Activated T-helper 2 cell treated with anti-CD3 and anti-CD28 coated beads, Interferon-gamma antibody, Interleukin-2, Interleukin-4, amounts not matched to agents 10 μg/mL and 5 μg/mL and 100 μg/mL, durations not matched to agents 14 hours and 24 hours and 36 hours (primary cell): ENCODE results near the gene CES3. TPM values are rescaled to one million over a fixed set of nuclear protein-coding genes. Genes with fewer than 3 reads are reported as not detected.
"Not testable (repeated sequence)": the region's sequence is repeated elsewhere in the genome, so short reads cannot be mapped to it uniquely, and the experiment has no call there.

Experiments used
- DNase-seq: peaks from one replicate; pipeline ENCODE4 v3.0.0; 2021; ENCODE audit warnings: low spot score
- H3K27ac Mint-ChIP-seq: one replicate; pipeline ENCODE4 v1.8.0; 2021; ENCODE audit warnings: mixed read lengths
- H3K27me3 Mint-ChIP-seq: one replicate; pipeline ENCODE4 v1.8.0; 2021; ENCODE audit warnings: low read depth, mixed read lengths
- H3K36me3 Mint-ChIP-seq: one replicate; pipeline ENCODE4 v1.8.0; 2021; ENCODE audit warnings: low read depth, mixed read lengths
- H3K4me1 Mint-ChIP-seq: one replicate; pipeline ENCODE4 v1.8.0; 2021; ENCODE audit warnings: low read depth, mixed read lengths
- H3K4me3 Mint-ChIP-seq: one replicate; pipeline ENCODE4 v1.8.0; 2021; ENCODE audit warnings: low read depth, mild to moderate bottlenecking, moderate library complexity, mixed read lengths
- H3K9me3 Mint-ChIP-seq: one replicate; pipeline ENCODE4 v1.8.0; 2021; ENCODE audit warnings: mixed read lengths
- intact Hi-C: fragments of 100-400 bp; cut with micrococcal nuclease; formaldehyde crosslinking; loops from one replicate; pipeline ENCODE4 v1.15.1; 2023
- total RNA-seq: library from RNA; stranded (reverse); gene quantifications from 2 replicates; pipeline ENCODE4 v1.2.3, GENCODE V29; 2022

Gene CES3
- total RNA-seq, 1 donor from 2014 or later, result 10.6 TPM

GRCh38 chr16:66950971-66951790 lies 9.9 kb upstream of the CES3 start:
- Mint-ChIP-seq H3K4me1 (peaks cover 20% of the 10 kb centered on the region), H3K27ac (no peak overlapping the region), H3K27me3 (peaks cover 36% of the 10 kb centered on the region), H3K4me3 (no peak overlapping the region), H3K36me3 (no peaks in the 10 kb centered on the region), H3K9me3 (no peaks in the 10 kb centered on the region)
- no peak for DNase-seq
- intact Hi-C loops, result loop anchor here (2.0 kb wide), 1 partner anchor 204 kb away; no protein-coding TSS in a partner anchor

DNA sequence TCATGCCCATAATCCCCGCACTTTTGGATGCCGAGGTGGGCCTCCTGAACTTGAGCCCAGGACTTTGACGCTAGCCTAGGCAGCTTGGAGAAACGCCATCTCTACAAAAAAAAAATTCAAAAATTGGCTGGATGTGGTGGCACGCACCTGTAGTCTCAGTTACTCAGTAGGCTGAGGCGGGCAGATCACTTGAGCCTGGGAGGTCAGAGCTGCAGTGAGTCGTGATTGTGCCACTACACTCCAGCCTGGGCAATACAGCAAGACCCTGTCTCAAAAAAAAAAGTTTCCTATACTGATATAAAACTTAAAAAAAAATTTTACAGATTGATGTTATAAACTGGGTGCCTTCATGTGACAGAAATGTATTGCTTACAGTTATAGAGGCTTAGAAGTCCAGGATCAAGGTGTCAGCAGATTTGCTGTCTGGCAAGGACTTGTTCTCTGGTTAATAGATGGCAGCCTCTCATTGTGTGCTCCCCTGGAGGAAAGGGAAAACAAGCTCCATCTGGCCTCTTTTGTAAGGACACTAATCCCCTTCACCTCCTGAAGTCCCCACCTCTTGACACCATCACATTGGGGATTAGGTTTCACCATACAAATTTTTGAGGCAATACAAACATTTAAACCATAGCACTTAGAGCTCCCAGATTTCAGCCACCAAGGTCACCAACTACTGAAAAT lies 8.5 kb upstream of the CES3 start:
- Mint-ChIP-seq H3K9me3 (no peaks in the 10 kb centered on the region), H3K27ac (no peak overlapping the region), H3K36me3 (no peaks in the 10 kb centered on the region), H3K4me1 (peaks cover 15% of the 10 kb centered on the region), H3K27me3 (peaks cover 36% of the 10 kb centered on the region), H3K4me3 (no peak overlapping the region)
- intact Hi-C loops, result no loop called here
- no peak for DNase-seq

DNA sequence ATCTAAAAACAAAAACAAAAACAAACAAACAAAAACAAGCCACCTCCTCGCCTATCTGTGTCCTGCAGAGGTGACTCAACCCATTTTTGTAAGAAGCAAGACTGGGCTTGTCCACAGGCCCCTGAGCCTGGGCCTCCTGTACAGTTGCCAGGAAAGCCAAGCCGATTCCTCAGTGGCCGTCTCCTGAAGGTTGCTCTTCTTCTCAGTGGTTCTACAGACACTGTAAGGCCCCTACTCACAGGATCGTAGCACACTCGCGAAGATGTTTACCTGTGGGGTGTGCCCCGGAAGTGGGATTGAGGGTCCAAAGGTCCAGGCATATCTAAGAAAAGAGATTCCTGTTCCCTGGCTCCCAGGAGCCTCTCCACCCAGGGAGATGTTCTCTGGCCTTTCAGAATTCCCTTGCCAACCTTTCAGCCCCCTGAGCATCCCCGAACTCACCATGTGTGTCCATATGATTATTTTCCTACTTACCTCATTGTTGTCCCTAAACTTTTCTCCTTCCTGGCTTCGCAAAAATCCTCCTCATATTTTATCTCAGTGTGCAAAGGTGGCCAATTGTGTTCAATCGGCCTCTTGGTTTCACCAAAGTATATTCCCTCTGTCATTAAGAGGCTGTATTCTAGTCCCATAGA lies 7.5 kb upstream of the CES3 start:
- H3K27me3 Mint-ChIP-seq, result peaks cover 30% of the 10 kb centered on the region
- no peak overlapping the region for H3K27ac Mint-ChIP-seq
- no peaks in the 10 kb centered on the region for H3K9me3 Mint-ChIP-seq
- DNase-seq, result no peak
- H3K4me3 Mint-ChIP-seq, result no peak overlapping the region
- intact Hi-C loops, result loop anchor here (2.0 kb wide), 2 partner anchors 61 to 231 kb away; no protein-coding TSS in a partner anchor
- H3K36me3 Mint-ChIP-seq, result no peaks in the 10 kb centered on the region
- peaks cover 13% of the 10 kb centered on the region for H3K4me1 Mint-ChIP-seq

DNA sequence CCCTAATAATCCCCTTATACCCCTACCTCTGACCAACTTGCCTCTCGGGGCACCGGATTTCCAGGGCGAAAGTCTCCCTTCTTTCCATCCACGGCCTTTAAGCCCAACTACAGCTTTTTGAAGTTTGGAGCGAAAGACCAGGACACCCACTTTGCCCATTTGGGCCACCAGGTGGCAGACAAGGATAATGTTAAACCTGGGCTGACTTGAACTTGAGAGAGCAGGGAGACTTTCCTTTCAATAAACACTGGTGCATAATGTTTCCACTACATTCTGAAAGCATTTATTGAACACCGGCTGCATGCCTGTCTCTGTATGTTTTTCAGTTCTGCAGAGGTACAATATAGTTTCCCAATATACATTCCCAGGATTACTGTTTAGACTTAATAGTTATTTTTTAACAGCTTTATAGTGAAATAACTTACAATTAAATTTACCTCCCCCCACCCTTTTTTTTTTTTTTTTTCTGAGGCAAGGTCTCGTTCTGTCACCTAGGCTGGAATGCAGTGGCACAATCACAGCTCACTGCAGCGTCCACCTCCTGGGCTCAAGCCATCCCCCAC lies 6.9 kb upstream of the CES3 start:
- no peaks in the 10 kb centered on the region for H3K9me3 Mint-ChIP-seq
- H3K27me3 Mint-ChIP-seq, result peaks cover 24% of the 10 kb centered on the region
- peaks cover 18% of the 10 kb centered on the region for H3K4me1 Mint-ChIP-seq
- DNase-seq, result peak; percentile 72
- intact Hi-C loops, result loop anchor here (2.0 kb wide), 2 partner anchors 61 to 231 kb away; no protein-coding TSS in a partner anchor
- H3K36me3 Mint-ChIP-seq, result no peaks in the 10 kb centered on the region
- H3K27ac Mint-ChIP-seq, result no peak overlapping the region
- no peak overlapping the region for H3K4me3 Mint-ChIP-seq

DNA sequence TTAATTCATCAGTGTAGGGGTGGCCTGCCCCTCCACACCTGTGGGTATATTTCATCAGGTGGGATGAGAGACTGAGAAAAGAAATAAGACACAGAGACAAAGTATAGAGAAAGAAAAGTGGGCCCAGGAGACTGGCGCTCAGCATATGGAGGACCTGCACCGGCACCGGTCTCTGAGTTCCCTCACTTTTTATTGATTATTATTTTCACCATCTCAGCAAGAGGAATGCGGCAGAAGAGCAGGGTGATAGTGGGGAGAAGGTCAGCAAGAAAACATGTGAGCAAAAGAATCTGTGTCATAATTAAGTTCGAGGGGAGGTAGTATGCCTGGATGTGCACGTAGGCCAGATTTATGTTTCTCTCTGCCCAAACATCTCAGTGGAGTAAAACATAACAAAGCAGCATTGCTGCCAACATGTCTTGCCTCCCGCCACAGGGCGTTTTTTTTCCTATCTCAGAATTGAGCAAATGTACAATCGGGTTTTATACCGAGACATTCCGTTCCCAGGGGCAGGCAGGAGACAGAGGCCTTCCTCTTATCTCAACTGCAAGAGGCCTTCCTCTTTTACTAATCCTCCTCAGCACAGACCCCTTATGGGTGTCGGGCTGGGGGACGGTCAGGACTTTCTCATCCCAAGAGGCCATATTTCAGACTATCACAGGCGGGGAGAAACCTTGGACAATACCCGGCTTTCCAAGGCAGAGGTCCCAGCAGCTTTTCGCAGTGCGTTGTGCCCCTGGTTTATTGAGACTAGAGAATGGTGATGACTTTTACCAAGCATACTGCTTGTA lies 5.5 kb upstream of the CES3 start:
- not testable (repeated sequence) for H3K9me3 Mint-ChIP-seq, DNase-seq, H3K27ac Mint-ChIP-seq, H3K36me3 Mint-ChIP-seq, H3K4me3 Mint-ChIP-seq
- Mint-ChIP-seq H3K27me3 (peaks cover 13% of the 10 kb centered on the region), H3K4me1 (peaks cover 12% of the 10 kb centered on the region)
- intact Hi-C loops, result loop anchor here (2.0 kb wide), 2 partner anchors 59 to 229 kb away; no protein-coding TSS in a partner anchor

- intact Hi-C loops, H3K27ac Mint-ChIP-seq, H3K4me3 Mint-ChIP-seq, H3K9me3 Mint-ChIP-seq, DNase-seq, H3K36me3 Mint-ChIP-seq: not testable (repeated sequence)
- peaks cover 16% of the 10 kb centered on the region for H3K4me1 Mint-ChIP-seq
- peaks cover 12% of the 10 kb centered on the region for H3K27me3 Mint-ChIP-seq
These were observed 5.0 kb upstream of the CES3 start for GRCh38 chr16:66956154-66956457.

- no peak for DNase-seq
- Mint-ChIP-seq H3K27ac (peak overlapping the region; percentile 9), H3K9me3 (no peaks in the 10 kb centered on the region), H3K4me3 (no peak overlapping the region), H3K4me1 (peaks cover 21% of the 10 kb centered on the region), H3K36me3 (no peaks in the 10 kb centered on the region), H3K27me3 (no peaks in the 10 kb centered on the region)
- intact Hi-C loops, result no loop called here
These were observed 2.0 kb upstream of the CES3 start for GRCh38 chr16:66958857-66959703.

GRCh38 chr16:66959704-66960161 lies 1.3 kb upstream of the CES3 start:
- Mint-ChIP-seq H3K4me3 (no peak overlapping the region), H3K36me3 (no peaks in the 10 kb centered on the region), H3K27me3 (no peaks in the 10 kb centered on the region), H3K9me3 (no peaks in the 10 kb centered on the region), H3K4me1 (peaks cover 21% of the 10 kb centered on the region), H3K27ac (no peak overlapping the region)
- intact Hi-C loops, result loop anchor here (10.0 kb wide), 1 partner anchor 55 kb away; no protein-coding TSS in a partner anchor
- DNase-seq, result no peak

GRCh38 chr16:66960270-66960669 lies 796 bp upstream of the CES3 start:
- Mint-ChIP-seq H3K4me1 (peaks cover 21% of the 10 kb centered on the region), H3K36me3 (no peaks in the 10 kb centered on the region), H3K9me3 (no peaks in the 10 kb centered on the region), H3K27me3 (no peaks in the 10 kb centered on the region), H3K27ac (no peak overlapping the region), H3K4me3 (no peak overlapping the region)
- intact Hi-C loops, result loop anchor here (10.0 kb wide), 1 partner anchor 55 kb away; no protein-coding TSS in a partner anchor
- DNase-seq, result no peak

GRCh38 chr16:66961914-66962313 lies 848 bp downstream of the CES3 start:
- intact Hi-C loops, result loop anchor here (10.0 kb wide), 1 partner anchor 57 kb away; no protein-coding TSS in a partner anchor
- H3K27ac Mint-ChIP-seq, result peak overlapping the region; percentile 81
- no peaks in the 10 kb centered on the region for H3K9me3 Mint-ChIP-seq
- no peaks in the 10 kb centered on the region for H3K27me3 Mint-ChIP-seq
- H3K4me1 Mint-ChIP-seq, result peaks cover 21% of the 10 kb centered on the region
- peak overlapping the region; percentile 82 for H3K4me3 Mint-ChIP-seq
- H3K36me3 Mint-ChIP-seq, result no peaks in the 10 kb centered on the region
- DNase-seq, result no peak

DNA sequence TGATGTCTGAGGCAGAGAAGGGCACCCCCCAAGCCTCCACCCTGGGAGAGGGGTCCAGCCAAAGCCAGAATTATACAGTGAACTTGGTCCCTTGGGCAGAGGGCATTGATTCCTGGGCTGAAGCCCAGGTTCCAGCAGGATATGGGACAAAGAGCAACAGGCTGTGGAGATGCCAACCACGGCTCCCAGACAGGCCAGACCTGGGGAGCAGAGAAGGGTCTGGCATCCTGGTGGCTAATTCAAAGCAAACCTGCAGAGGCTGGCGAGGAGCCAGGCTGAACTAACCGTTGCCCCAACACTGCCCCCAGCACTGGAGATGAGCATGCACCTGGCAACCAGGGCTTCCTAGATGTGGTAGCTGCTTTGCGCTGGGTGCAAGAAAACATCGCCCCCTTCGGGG lies 3.0 kb downstream of the CES3 start:
- Mint-ChIP-seq H3K27ac (no peak overlapping the region), H3K36me3 (no peaks in the 10 kb centered on the region), H3K9me3 (no peaks in the 10 kb centered on the region), H3K4me1 (peaks cover 11% of the 10 kb centered on the region), H3K27me3 (no peaks in the 10 kb centered on the region), H3K4me3 (no peak overlapping the region)
- no peak for DNase-seq
- intact Hi-C loops, result loop anchor here (10.0 kb wide), 1 partner anchor 59 kb away; no protein-coding TSS in a partner anchor
